ENCODE results near the gene CDK18.

DNA sequence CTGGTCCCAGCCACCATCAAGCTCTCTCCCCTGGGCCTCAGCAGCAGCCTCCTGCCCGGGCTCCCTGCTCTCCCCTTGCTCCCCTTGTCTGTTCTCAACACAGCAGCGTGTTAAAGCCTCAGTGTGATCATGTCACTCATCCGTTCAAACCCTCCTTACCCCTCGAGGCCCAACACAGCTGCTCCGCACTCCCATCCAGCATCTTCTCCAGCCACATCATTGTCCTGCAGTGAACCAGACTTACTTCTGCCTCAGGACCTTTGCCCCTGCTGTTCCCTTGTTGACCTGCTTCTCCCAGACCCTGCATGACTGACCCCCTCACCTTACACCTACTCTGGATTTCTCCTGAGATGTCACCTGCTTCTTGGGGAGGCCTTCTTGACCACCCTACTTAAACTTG, 13.3 kb downstream of the CDK18 start:
- TF ChIP-seq EZH2phosphoT487 (IDR thresholded peaks at IDR 0.05; ENCODE audit: insufficient read depth, low read depth): no peak
- TF ChIP-seq EZH2 (IDR thresholded peaks at IDR 0.05; ENCODE audit: insufficient read depth, poor library complexity, severe bottlenecking): no peak

All from GM23248 (cell line).